GM12865 (cell line): ENCODE measurements around the gene DISP2.
A peak's percentile ranks its signal among the peaks of the same experiment; 100 is the strongest.

Source experiments
- DNase-seq: peaks from one replicate; pipeline ENCODE4 v3.0.0; 2010; ENCODE audit warnings: low read depth
- H3K4me3 ChIP-seq: 2 replicates; pipeline ENCODE4 v1.5.1; 2011; ENCODE audit warnings: mild to moderate bottlenecking, low read depth, low read length, control low read depth
- TF ChIP-seq, protein P1 (sequence below): IDR thresholded peaks from 2 replicates; pipeline ENCODE4 v1.5.1; 2011; ENCODE audit warnings: low read length, control low read depth, low read depth, inconsistent platforms; ENCODE audit not compliant: insufficient read depth; ENCODE audit errors: missing control alignments

Gene DISP2

DNA sequence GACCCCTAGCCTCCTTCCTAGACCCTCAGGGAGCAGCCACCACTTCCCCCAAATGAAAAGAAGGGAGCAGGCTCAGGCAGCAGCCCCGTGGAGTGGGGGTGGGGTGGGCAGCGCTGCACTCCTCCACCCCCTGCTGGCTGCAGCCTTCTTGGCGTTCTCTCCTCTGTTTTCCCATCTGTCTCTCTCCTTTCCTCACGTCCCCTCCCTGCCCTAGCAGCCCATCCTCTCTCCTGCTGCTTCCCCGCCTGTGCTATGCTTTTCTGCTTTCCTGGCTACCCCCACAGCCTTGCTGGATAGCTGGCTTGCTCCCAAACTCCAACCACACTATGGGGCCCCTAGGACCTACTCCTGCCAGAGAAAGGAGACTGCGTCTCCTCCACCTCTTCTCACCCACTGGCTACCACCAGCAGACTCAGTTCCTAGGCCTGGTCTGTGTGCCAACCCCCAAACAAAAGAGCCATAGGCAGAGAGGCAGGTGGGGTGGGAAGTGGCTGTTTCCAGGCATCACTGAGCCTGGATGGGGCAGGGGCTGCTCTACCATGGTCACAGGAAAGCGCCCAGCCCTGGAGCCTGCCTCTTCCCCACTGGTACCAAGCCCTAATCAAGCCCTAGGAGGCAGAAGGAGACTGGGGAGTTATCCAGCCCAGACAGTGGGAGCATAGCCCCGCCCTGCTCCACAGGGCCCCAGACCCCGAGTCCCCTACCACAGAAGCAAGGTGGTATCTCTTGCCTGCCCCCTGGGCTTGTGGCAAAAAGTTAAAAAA lies 3.4 kb upstream of the DISP2 start:
- TF ChIP-seq, protein P1, sequence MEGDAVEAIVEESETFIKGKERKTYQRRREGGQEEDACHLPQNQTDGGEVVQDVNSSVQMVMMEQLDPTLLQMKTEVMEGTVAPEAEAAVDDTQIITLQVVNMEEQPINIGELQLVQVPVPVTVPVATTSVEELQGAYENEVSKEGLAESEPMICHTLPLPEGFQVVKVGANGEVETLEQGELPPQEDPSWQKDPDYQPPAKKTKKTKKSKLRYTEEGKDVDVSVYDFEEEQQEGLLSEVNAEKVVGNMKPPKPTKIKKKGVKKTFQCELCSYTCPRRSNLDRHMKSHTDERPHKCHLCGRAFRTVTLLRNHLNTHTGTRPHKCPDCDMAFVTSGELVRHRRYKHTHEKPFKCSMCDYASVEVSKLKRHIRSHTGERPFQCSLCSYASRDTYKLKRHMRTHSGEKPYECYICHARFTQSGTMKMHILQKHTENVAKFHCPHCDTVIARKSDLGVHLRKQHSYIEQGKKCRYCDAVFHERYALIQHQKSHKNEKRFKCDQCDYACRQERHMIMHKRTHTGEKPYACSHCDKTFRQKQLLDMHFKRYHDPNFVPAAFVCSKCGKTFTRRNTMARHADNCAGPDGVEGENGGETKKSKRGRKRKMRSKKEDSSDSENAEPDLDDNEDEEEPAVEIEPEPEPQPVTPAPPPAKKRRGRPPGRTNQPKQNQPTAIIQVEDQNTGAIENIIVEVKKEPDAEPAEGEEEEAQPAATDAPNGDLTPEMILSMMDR: peak; percentile 14
- DNase-seq: no peak
- no peak overlapping the region for H3K4me3 ChIP-seq

GRCh38 chr15:40355976-40356585 lies 1.9 kb upstream of the DISP2 start:
- H3K4me3 ChIP-seq: no peak overlapping the region
- TF ChIP-seq, protein P1: no peak
- DNase-seq: no peak

GRCh38 chr15:40357246-40357645 lies 773 bp upstream of the DISP2 start:
- TF ChIP-seq, protein P1: no peak
- DNase-seq: no peak
- no peak overlapping the region for H3K4me3 ChIP-seq

DNA sequence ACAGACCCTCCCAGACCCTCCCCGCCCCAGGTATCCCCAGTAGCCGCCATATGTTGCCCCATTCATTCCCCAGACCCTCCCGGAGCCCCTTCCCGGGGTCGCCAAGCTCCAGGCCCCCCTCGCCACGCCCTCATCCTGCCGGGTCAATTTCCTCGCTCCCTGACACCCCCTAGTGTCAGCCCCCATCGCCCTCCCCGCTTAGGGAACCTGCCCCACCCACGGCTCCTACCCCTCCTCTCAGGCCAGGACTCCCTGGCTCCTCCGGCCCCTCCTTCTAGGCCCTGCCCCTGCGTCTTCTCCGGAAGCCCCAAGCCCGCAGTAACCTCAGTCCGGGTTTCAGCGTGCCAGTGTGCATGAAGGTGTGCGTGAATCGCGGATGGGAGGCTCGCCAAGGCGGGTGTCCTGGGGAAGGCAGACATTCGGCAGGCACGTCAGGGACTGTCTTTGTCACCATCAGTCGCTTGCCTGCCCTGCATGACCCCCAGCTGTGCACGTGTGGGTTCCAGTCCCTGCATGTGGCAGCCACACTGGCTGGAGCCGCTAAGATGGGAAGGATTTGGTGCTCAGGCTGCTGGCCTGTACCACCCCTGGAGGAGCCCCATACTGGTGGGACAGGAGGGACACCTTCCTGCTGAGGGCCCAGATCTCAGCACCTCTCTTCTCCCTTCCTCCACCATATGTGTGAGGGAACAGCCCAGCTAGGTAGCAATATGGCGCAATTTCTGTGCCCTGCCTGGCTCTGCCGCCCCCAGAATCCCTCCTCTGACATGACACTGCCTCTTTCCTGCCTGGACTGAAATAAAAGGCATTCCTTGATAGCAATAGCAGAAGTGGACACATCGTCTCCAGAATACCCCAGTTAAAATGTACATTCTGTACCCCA lies 693 bp downstream of the DISP2 start:
- peak; percentile 29 for DNase-seq
- TF ChIP-seq, protein P1: no peak
- H3K4me3 ChIP-seq: peak overlapping the region; percentile 42

DNA sequence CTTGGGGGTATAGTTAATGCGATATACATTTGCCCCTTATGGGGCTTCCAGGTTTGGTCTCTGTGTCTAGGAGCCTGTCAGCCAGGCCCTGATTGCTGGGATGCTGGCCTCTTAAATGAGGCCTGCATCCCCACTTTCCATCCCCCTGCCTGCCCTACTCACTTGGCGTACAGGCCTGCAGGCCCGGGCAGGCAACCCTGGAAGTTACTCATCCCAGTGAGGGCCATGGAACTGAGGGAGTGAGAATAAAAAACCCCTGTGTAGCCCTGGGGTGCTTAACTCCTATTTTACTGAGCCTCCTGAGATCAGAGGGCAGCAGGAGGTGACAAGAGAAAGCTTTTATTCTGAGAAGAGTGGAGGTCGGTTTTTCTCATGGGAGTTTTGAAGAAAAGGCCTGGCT lies 2.0 kb downstream of the DISP2 start:
- DNase-seq: no peak
- H3K4me3 ChIP-seq: no peak overlapping the region
- TF ChIP-seq, protein P1: no peak

DNA sequence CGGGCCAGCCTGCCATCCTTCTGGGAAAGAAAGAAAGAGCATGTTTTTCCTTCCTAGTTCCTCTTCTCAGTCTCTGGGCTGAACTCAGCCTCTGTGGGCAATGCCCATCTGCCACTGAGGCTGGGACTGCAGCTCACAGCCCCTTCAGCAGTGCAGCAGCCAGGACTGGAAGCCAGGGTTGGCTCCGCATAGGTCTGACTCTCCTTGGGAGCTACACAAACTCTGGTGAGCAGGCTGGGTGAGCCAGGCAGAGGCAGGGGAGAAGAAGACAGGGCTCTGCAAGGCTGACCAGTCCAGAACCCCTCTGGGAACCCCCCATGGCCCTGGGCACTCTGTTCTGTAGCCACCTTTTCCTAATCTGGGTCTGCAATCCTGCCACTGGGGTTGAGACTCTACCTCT lies 3.6 kb downstream of the DISP2 start:
- DNase-seq: no peak
- H3K4me3 ChIP-seq: no peak overlapping the region
- TF ChIP-seq, protein P1: no peak
